GM18951 (cell line): ENCODE measurements around the gene FGF2.

ENCODE experiments used
- POLR2A ChIP-seq: IDR thresholded peaks from 4 replicates; pipeline ENCODE4 v1.6.1; 2011; ENCODE audit warnings: mild to moderate bottlenecking; ENCODE audit not compliant: insufficient read length, insufficient read depth; ENCODE audit errors: extremely low read depth
- in situ Hi-C: fragments of 300-500 bp; cut with MboI; formaldehyde crosslinking; loops from one replicate; pipeline ENCODE4 v1.12.0; 2022; ENCODE audit warnings: low sequenced_read_pairs, mixed read lengths, inconsistent platforms; ENCODE audit not compliant: unreplicated experiment

FGF2 gene

DNA sequence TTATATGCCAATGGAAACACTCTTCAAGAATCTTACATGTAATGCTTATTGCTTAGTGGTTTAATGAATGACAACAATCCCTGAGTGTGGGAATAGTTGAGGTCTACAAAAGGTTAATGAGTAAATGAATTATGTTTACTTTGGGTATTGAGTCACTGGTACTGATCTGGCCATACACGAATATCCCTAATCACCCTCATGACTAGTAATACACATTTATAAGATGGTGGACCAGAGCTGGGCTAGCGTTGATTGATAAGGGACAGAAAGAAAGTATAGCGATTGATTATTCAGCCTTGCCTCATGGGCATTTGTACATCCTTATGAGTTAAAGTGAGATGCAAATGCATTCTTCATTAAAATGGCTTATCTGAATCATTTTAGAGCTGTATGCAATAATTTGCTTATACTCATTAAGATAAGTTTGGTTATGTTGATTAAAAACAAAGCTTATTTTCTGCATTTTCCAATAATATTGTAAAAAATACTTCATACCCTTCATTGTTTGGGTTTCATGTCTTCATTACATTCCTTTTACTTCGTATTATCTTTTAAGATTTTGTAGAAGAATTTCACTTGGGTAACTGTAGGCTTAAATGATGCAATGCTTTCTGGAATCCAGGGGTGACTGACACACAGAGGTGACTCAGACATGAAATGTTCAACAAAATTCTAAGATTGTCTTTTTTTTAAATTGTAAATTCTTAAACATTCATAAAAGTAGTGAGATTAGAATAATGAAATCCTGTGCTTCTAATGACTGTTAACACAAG is 47.4 kb downstream of the FGF2 start:
- TF ChIP-seq POLR2A, result no peak
- in situ Hi-C loops, result no loop called here

DNA sequence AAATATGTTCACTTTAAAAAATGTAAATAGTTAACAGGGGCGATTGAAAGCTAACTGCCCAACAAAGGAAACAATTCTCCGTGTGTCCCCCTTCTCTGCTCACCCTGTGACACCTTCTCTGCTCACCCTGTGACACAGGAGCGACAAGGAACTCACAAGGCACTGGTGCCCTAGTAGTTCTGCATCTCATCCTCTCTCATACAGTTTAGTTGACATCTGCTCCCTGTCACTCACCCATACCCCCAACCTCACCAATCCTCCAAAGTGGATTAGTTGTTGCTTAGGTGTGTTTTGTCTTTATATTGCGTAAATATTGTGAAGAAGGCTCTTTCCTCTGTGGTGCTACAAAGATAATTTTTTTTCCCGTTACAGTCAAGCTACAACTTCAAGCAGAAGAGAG is 49.3 kb downstream of the FGF2 start:
- no peak for TF ChIP-seq POLR2A
- in situ Hi-C loops, result no loop called here

GRCh38 chr4:122876456-122876855 is 49.8 kb downstream of the FGF2 start:
- in situ Hi-C loops, result no loop called here
- TF ChIP-seq POLR2A, result no peak

- no peak for TF ChIP-seq POLR2A
- in situ Hi-C loops, result no loop called here
These were observed 52.4 kb downstream of the FGF2 start for GRCh38 chr4:122879001-122879400.

DNA sequence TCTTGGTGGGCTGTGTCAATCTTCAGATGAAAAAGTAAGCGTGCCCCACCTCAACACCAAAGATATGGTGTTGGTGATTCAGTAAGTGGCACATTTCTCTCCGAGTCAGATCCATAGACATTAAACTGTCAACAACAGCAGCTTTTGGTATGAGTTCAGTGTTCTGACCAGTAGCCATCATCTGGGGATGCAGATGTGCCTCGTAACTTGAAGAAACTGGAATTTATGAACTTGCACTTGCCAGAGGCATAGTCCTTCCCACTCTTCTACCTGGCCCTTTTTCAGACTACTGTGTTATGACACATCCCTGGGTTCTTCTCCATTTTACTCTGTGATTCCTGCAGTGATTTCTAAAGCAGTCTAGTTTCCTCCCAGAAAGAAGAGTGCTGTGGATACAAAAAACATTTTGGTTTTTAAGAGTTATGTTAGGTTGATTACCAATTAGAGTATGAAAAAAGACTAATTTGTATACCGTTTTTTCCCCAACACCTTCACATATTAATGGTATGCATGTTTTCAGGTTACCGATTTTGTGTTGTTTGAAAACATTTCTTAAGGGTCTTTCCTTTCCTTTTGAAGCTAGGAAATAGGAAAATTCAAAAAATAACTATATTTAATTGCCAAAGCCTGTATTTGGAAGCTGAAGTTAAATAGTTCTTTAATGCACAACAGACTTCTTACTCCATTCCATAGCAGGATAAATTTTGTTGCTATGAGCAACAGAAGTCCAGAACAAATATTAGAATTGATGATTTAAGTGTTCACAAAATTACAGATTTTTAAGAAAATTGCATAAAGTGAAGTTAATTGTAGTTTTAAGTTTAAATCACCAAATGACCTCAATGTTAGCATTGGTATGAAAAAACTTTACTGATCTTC is 56.5 kb downstream of the FGF2 start:
- in situ Hi-C loops, result no loop called here
- TF ChIP-seq POLR2A, result no peak

DNA sequence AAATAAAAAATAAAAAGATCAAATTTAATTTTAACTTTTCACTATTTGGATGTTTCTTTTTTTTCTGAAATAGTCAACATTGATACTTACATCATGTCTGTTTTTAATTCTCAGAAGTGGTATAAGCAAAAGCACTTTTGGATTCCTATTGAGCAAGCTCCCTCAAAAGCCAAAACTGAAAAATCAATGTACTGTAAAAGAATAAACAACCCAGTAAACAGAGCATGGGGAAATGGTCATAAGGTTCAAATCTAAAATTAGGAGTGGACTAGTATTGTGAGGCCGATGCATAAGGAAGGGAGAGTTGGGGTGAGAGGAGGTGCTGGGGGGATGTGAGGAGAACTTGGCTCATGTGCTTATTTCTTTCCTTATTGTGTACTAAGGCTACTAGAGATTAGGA is 57.9 kb downstream of the FGF2 start:
- TF ChIP-seq POLR2A, result no peak
- in situ Hi-C loops, result no loop called here

DNA sequence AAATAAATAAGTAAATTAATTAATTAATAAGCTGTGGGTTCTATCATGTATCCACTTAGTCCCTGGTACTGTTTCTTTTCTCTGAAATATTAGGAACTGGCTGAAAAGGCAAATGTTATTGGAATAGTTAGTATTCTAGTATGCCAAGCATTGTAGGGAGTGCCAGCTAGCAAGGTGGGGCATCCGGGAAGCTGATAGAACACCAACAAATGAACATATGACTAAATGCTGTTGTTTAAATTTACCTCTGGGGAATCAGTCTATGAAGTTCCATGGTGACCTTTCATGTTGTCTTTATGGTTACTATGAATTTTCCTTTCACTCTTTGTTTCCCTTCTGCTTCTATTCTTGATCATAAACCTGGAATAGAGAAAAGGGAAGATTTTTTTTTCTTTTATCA is 63.1 kb downstream of the FGF2 start:
- TF ChIP-seq POLR2A, result no peak
- in situ Hi-C loops, result no loop called here

GRCh38 chr4:122890147-122890795 is 63.6 kb downstream of the FGF2 start:
- in situ Hi-C loops, result no loop called here
- TF ChIP-seq POLR2A, result no peak

DNA sequence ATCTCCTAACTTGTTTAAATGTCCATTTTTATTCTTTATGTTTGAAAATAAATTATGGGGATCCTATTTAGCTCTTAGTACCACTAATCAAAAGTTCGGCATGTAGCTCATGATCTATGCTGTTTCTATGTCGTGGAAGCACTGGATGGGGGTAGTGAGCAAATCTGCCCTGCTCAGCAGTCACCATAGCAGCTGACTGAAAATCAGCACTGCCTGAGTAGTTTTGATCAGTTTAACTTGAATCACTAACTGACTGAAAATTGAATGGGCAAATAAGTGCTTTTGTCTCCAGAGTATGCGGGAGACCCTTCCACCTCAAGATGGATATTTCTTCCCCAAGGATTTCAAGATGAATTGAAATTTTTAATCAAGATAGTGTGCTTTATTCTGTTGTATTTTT is 68.2 kb downstream of the FGF2 start:
- in situ Hi-C loops, result no loop called here

GRCh38 chr4:122895336-122895995 is 68.8 kb downstream of the FGF2 start:
- TF ChIP-seq POLR2A, result no peak
- in situ Hi-C loops, result no loop called here

More for the DNA sequence above, 68.2 kb downstream of the FGF2 start:
- no peak for TF ChIP-seq POLR2A

DNA sequence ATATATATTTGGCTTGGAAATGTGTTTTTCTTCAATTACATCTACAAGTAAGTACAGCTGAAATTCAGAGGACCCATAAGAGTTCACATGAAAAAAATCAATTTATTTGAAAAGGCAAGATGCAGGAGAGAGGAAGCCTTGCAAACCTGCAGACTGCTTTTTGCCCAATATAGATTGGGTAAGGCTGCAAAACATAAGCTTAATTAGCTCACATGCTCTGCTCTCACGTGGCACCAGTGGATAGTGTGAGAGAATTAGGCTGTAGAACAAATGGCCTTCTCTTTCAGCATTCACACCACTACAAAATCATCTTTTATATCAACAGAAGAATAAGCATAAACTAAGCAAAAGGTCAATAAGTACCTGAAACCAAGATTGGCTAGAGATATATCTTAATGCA is 69.6 kb downstream of the FGF2 start:
- no peak for TF ChIP-seq POLR2A
- in situ Hi-C loops, result no loop called here

- TF ChIP-seq POLR2A, result no peak
- in situ Hi-C loops, result no loop called here
These were observed 71.9 kb downstream of the FGF2 start for GRCh38 chr4:122898370-122899150.
